ENCODE data around the gene YDJC. TPM values are rescaled to one million over a fixed set of nuclear protein-coding genes. Genes with fewer than 3 reads are reported as not detected.

The YDJC gene
- total and polyA plus RNA-seq, 9 of the 15 experiments (the other 6 are each of a cell fraction or from before 2014, with no cell fraction given) = 13.5 to 871 (median 164) TPM

DNA sequence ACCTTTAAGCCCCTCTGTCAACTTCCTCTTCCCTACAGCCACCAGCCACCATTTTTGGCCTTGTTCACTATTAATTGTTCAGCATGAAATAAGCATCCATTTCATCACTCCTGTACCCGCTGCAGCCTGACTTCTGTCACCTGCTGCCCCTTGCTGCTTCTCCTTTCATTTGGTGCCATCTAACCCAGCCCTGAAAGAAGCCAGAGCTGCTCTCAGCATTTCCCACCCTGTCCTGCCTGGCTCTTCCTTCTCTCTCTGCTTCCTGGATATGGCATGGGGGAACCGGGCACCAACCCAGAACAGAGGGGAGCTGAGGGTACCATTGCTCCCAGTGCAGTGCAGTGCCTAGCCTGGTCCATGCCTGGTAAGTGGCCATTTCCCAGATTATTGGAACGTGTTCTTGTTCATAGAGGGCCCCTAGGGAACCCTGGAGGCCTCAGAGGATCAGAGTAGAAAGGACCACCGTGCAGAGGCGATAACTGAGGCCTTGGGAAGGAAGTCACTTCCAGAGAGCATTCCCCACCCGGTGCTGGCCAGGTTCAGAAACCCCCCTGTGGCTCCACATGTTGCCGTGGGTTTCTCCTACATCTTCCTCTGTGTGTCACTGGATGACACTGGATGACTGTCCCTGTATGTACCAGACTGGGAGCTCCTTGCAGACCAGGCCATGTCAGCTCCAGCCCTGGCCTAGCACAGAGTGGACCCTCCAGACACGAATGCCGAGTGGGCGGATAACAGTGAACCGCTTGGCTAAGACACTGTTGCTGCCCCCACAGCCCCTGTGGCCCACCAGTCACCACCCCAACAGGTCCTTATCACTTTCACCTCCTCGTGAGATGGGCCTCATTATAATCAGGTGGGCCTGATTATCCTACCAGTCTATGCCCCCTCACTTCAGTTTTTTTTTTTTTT lies 4.7 kb downstream of the YDJC start (continued):
- TF ChIP-seq JUN (IDR thresholded peaks at IDR 0.05; ENCODE audit: borderline replicate concordance, low read depth, low read length) = 0 out of 2 replicates have a peak, but pooled peaks have one; percentile 20
- TF ChIP-seq JUN (CRISPR knock-in tag; IDR thresholded peaks at IDR 0.05; ENCODE audit: borderline replicate concordance) = no peak
- TF ChIP-seq, protein P1, sequence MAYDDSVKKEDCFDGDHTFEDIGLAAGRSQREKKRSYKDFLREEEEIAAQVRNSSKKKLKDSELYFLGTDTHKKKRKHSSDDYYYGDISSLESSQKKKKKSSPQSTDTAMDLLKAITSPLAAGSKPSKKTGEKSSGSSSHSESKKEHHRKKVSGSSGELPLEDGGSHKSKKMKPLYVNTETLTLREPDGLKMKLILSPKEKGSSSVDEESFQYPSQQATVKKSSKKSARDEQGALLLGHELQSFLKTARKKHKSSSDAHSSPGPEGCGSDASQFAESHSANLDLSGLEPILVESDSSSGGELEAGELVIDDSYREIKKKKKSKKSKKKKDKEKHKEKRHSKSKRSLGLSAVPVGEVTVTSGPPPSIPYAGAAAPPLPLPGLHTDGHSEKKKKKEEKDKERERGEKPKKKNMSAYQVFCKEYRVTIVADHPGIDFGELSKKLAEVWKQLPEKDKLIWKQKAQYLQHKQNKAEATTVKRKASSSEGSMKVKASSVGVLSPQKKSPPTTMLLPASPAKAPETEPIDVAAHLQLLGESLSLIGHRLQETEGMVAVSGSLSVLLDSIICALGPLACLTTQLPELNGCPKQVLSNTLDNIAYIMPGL (CRISPR knock-in tag; IDR thresholded peaks at IDR 0.05) = peak; percentile 42; the same call in 1 of the 2 replicates
- TF ChIP-seq TAF1 (IDR thresholded peaks at IDR 0.05; ENCODE audit: control insufficient read depth, extremely low read depth, insufficient read depth, low read length, severe bottlenecking) = no peak
- TF ChIP-seq MAFK (IDR thresholded peaks at IDR 0.05; ENCODE audit: low read length) = peak; percentile 41
- TF ChIP-seq IRF2 (CRISPR knock-in tag; IDR thresholded peaks at IDR 0.05) = no peak

All from K562 (cell line).